IMR-90 (cell line): ENCODE results near the gene NACC2. TPM values are rescaled to one million over a fixed set of nuclear protein-coding genes. Genes with fewer than 3 reads are reported as not detected.

Experiments
- ATAC-seq: fragments of 200-7000 bp; cut with Tn5 transposase; 2 replicates; pipeline ENCODE4 v1.9.1; 2020; ENCODE audit warnings: low read depth, mild to moderate bottlenecking, moderate library complexity
- BruUV-seq: library from RNA; stranded (reverse); fragments of 400-500 nt; replicated peaks from 2 replicates; lab custom pipeline; 2021; lab: Mats Ljungman, UMichigan
- CTCF ChIA-PET: fragments of 300-600 bp; formaldehyde crosslinking; extraction: SDS; loops from one replicate; lab custom pipeline; 2021; ENCODE audit warnings: antibody characterized with exemption; lab: Yijun Ruan, JAX
- POLR2A ChIA-PET: fragments of 300-600 bp; sonication (Branson Sonifier 250); formaldehyde crosslinking; loops from one replicate; lab custom pipeline; 2022; ENCODE audit warnings: antibody characterized with exemption; ENCODE audit not compliant: unreplicated experiment; lab: Charles Lee
- DNase-seq: peaks from one replicate; pipeline ENCODE4 v3.0.0; 2013
- H2AFZ ChIP-seq: replicated peaks from 2 replicates; pipeline ENCODE3; 2013; ENCODE audit warnings: low read length, mild to moderate bottlenecking; ENCODE audit not compliant: poor library complexity
- H2AK5ac ChIP-seq: 2 replicates; pipeline ENCODE4 v1.6.1; 2013; ENCODE audit warnings: low read depth, low read length, inconsistent platforms
- H2AK9ac ChIP-seq: replicated peaks from 2 replicates; pipeline ENCODE3; 2013; ENCODE audit warnings: mild to moderate bottlenecking, low read depth, low read length, moderate library complexity; ENCODE audit not compliant: poor library complexity
- H2BK120ac ChIP-seq: 2 replicates; pipeline ENCODE4 v1.6.1; 2013; ENCODE audit warnings: low read depth, low read length, inconsistent platforms
- H2BK15ac ChIP-seq: 3 replicates; pipeline ENCODE4 v1.6.1; 2013; ENCODE audit warnings: low read depth, low read length, inconsistent platforms
- H2BK20ac ChIP-seq: 2 replicates; pipeline ENCODE4 v1.6.1; 2013; ENCODE audit warnings: low read depth, mild to moderate bottlenecking, inconsistent platforms, low read length, moderate library complexity
- H2BK5ac ChIP-seq: 2 replicates; pipeline ENCODE4 v1.6.1; 2013; ENCODE audit warnings: mild to moderate bottlenecking, low read depth, low read length, inconsistent platforms; ENCODE audit not compliant: poor library complexity, severe bottlenecking
- H3K14ac ChIP-seq: replicated peaks from 2 replicates; pipeline ENCODE4 v1.6.1; 2013; ENCODE audit warnings: low read depth, low read length, inconsistent platforms
- H3K18ac ChIP-seq: 2 replicates; pipeline ENCODE4 v1.6.1; 2013; ENCODE audit warnings: low read depth, low read length, control low read depth
- H3K23ac ChIP-seq: 2 replicates; pipeline ENCODE4 v1.6.1; 2013; ENCODE audit warnings: low read depth, low read length, inconsistent platforms
- H3K27ac ChIP-seq: 2 replicates; pipeline ENCODE4 v1.5.1; 2013; ENCODE audit warnings: mild to moderate bottlenecking, control low read depth, low read length; ENCODE audit not compliant: insufficient read depth
- H3K27me3 ChIP-seq: 2 replicates; pipeline ENCODE4 v1.6.1; 2013; ENCODE audit warnings: low read length; ENCODE audit not compliant: control insufficient read depth, insufficient read depth
- H3K36me3 ChIP-seq: 2 replicates; pipeline ENCODE4 v1.6.1; 2013; ENCODE audit warnings: low read length, mixed read lengths; ENCODE audit not compliant: control insufficient read depth, insufficient read depth
- H3K4ac ChIP-seq: 2 replicates; pipeline ENCODE4 v1.6.1; 2013; ENCODE audit warnings: low read depth, low read length, inconsistent platforms
- H3K4me1 ChIP-seq: 2 replicates; pipeline ENCODE4 v1.6.1; 2013; ENCODE audit warnings: low read length, mixed read lengths; ENCODE audit not compliant: control insufficient read depth, insufficient read depth
- H3K4me2 ChIP-seq: 2 replicates; pipeline ENCODE4 v1.6.1; 2013; ENCODE audit warnings: low read depth, mild to moderate bottlenecking, control low read depth, low read length, moderate library complexity
- H3K4me3 ChIP-seq: 2 replicates; pipeline ENCODE4 v1.5.1; 2013; ENCODE audit warnings: low read depth, mild to moderate bottlenecking, control low read depth, low read length, moderate library complexity; ENCODE audit not compliant: insufficient read depth
- H3K56ac ChIP-seq: 2 replicates; pipeline ENCODE4 v1.6.1; 2013; ENCODE audit warnings: low read length, inconsistent platforms; ENCODE audit not compliant: insufficient read depth; ENCODE audit errors: extremely low read depth
- H3K79me1 ChIP-seq, 2 experiments: 2 replicates each; pipeline ENCODE4 v1.6.1; 2013; ENCODE audit warnings: low read length in 2 of 2, inconsistent platforms in 1 of 2, low read depth in 1 of 2
- H3K9ac ChIP-seq: 2 replicates; pipeline ENCODE4 v1.6.1; 2013; ENCODE audit warnings: low read depth, low read length, control low read depth
- H3K9me1 ChIP-seq: 2 replicates; pipeline ENCODE4 v1.6.1; 2013; ENCODE audit warnings: low read length, inconsistent platforms; ENCODE audit not compliant: insufficient read depth
- H3K9me3 ChIP-seq: 2 replicates; pipeline ENCODE4 v1.6.1; 2013; ENCODE audit warnings: low read length; ENCODE audit not compliant: control insufficient read depth, insufficient read depth
- H4K20me1 ChIP-seq: 2 replicates; pipeline ENCODE4 v1.6.1; 2013; ENCODE audit warnings: low read length, inconsistent platforms; ENCODE audit not compliant: insufficient read depth
- H4K5ac ChIP-seq: 2 replicates; pipeline ENCODE4 v1.6.1; 2013; ENCODE audit warnings: mild to moderate bottlenecking, low read depth, low read length, control low read depth
- H4K8ac ChIP-seq, 2 experiments: 2 replicates each; pipeline ENCODE4 v1.6.1; 2013; ENCODE audit warnings: low read depth in 2 of 2, low read length in 2 of 2, control low read depth in 1 of 2, inconsistent platforms in 1 of 2
- H4K91ac ChIP-seq: 2 replicates; pipeline ENCODE4 v1.6.1; 2013; ENCODE audit warnings: low read depth, low read length, inconsistent platforms; ENCODE audit not compliant: insufficient read depth
- CEBPB ChIP-seq: IDR thresholded peaks from 2 replicates; pipeline ENCODE4 v1.6.1; 2012; ENCODE audit warnings: low read depth, low read length, improper control_type of control experiment
- CHD1 ChIP-seq: IDR thresholded peaks from 2 replicates; pipeline ENCODE4 v1.6.1; 2012; ENCODE audit warnings: low read depth, low read length, improper control_type of control experiment
- FOS ChIP-seq: fragments of 150-350 bp; IDR thresholded peaks from 2 replicates; pipeline ENCODE4 v1.6.1; 2016; ENCODE audit warnings: low read depth, low read length
- MAFK ChIP-seq: IDR thresholded peaks from 2 replicates; pipeline ENCODE4 v1.6.1; 2012; ENCODE audit warnings: low read depth, low read length, improper control_type of control experiment
- MAZ ChIP-seq: IDR thresholded peaks from 2 replicates; pipeline ENCODE4 v1.6.1; 2012; ENCODE audit warnings: low read depth, mild to moderate bottlenecking, low read length, improper control_type of control experiment, moderate library complexity, borderline replicate concordance
- RAD21 ChIP-seq: IDR thresholded peaks from 2 replicates; pipeline ENCODE4 v1.6.1; 2012; ENCODE audit warnings: low read length, improper control_type of control experiment
- RFX5 ChIP-seq: IDR thresholded peaks from 2 replicates; pipeline ENCODE4 v1.8.0; 2012; ENCODE audit warnings: low read depth, mild to moderate bottlenecking, low read length, moderate library complexity
- WGBS, 2 experiments: methylation state at CpG; one replicate each; pipeline versions ENCODE4 v1.1.5 to v1.1.7; 2013; ENCODE audit warnings: missing lambda C conversion rate in 2 of 2; ENCODE audit not compliant: insufficient read length in 1 of 2; ENCODE audit errors: extremely low coverage in 2 of 2; 5-methylcytosine and 5-hydroxymethylcytosine counted together
- dilution Hi-C: fragments of 300-500 bp; cut with HindIII; formaldehyde crosslinking; loops from one replicate; pipeline ENCODE4 v1.14.3; 2018; ENCODE audit warnings: low sequenced_read_pairs; ENCODE audit not compliant: unreplicated experiment
- in situ Hi-C: fragments of 300-500 bp; cut with MboI; formaldehyde crosslinking; loops from 3 replicates; pipeline ENCODE4 v1.14.3; 2019; ENCODE audit warnings: low sequenced_read_pairs, inconsistent platforms, mixed read lengths
- intact Hi-C: fragments of 100-400 bp; cut with micrococcal nuclease; formaldehyde crosslinking; loops from 2 replicates; pipeline ENCODE4 v1.10.0; 2022
- polyA plus RNA-seq, 3 experiments: library from polyadenylated mRNA; depleted of rRNA; stranded (reverse); fragments of >200 nt; gene quantifications; 2 replicates each; pipeline ENCODE4 v1.2.3, GENCODE V29; 2012; ENCODE audit warnings: low replicate concordance in 1 of 3
- total RNA-seq: library from RNA; depleted of rRNA; stranded (reverse); fragments of >200 nt; gene quantifications from 2 replicates; pipeline ENCODE4 v1.2.3, GENCODE V29; 2012

NACC2 gene
- total and polyA plus RNA-seq, 2 of the 4 experiments (the other 2 are of a cell fraction) = 7.9 to 19.0 TPM

GRCh38 chr9:136127313-136127712, 32.2 kb upstream of the NACC2 start:
- in situ Hi-C loops (loop anchor here (10.0 kb wide), 1 partner anchor 423 kb away; the partner anchor contains the start of gene KCNT1), dilution Hi-C loops (no loop called here), intact Hi-C loops (no loop called here)
- Histone ChIP-seq H3K9me1 (no peaks in the 10 kb centered on the region), H3K56ac (no peak overlapping the region), H3K14ac (no peak overlapping the region), H4K8ac (no peak overlapping the region), H4K91ac (no peak overlapping the region), H3K4me1 (no peaks in the 10 kb centered on the region), H2AK9ac (no peak overlapping the region), H4K5ac (no peak overlapping the region), H2BK20ac (no peak overlapping the region), H2BK120ac (no peak overlapping the region), H3K27ac (no peak overlapping the region), H3K9me3 (no peaks in the 10 kb centered on the region; the same call in 1 of the 2 replicates), H3K4me2 (no peak overlapping the region), H2BK5ac (no peak overlapping the region), H3K36me3 (no peaks in the 10 kb centered on the region), H2AK5ac (no peak overlapping the region), H3K18ac (no peak overlapping the region), H2BK15ac (no peak overlapping the region), H2AFZ (no peak overlapping the region), H3K23ac (no peak overlapping the region), H3K4ac (no peak overlapping the region), H3K9ac (no peak overlapping the region), H3K4me3 (no peak overlapping the region), H3K79me1 (no peaks in the 10 kb centered on the region), H3K27me3 (peaks cover 71% of the 10 kb centered on the region), H4K20me1 (peaks cover 7% of the 10 kb centered on the region; the same call in 1 of the 2 replicates)
- no TSS peak for BruUV-seq
- DNase-seq = no peak
- ChIA-PET POLR2A (no interaction called here), CTCF (no interaction called here)
- WGBS, 2 experiments = 80% methylated on average over 3 of the region's 18 CpGs; no CpG with 5 or more reads in 1 of the 2 experiments
- ATAC-seq = no peak
- no peak for TF ChIP-seq CHD1
- no peak for TF ChIP-seq MAZ
- TF ChIP-seq RAD21 = no peak
- no peak for TF ChIP-seq CEBPB
- TF ChIP-seq FOS = no peak
- TF ChIP-seq MAFK = no peak
- no peak for TF ChIP-seq RFX5
